Neural cell (in vitro differentiated cells): ENCODE results near the gene GRPEL2. TPM values are rescaled to one million over a fixed set of nuclear protein-coding genes. Genes with fewer than 3 reads are reported as not detected.

Experiments
- H2AFZ ChIP-seq: fragments of 200-600, 300-800 bp; sonication (generic), shearing (Covaris generic); 2 replicates; pipeline ENCODE4 v1.6.0; 2014; ENCODE audit warnings: low read depth, mild to moderate bottlenecking, antibody characterized with exemption, low read length, moderate library complexity
- H3F3A ChIP-seq: fragments of 200-600 bp; shearing (Covaris generic); 2 replicates; pipeline ENCODE4 v1.6.1; 2016; ENCODE audit warnings: mild to moderate bottlenecking, moderate library complexity, mixed read lengths, antibody characterized with exemption, low read length; ENCODE audit not compliant: insufficient read depth, poor library complexity, severe bottlenecking
- H3K27ac ChIP-seq: fragments of 200-600, 300-800 bp; sonication (generic), shearing (Covaris generic); 2 replicates; pipeline ENCODE4 v1.5.1; 2014; ENCODE audit warnings: mild to moderate bottlenecking, low read length, moderate library complexity
- H3K27me3 ChIP-seq: fragments of 300-800, 200-600 bp; sonication (generic), shearing (Covaris generic); 2 replicates; pipeline ENCODE4 v1.6.0; 2014; ENCODE audit warnings: mild to moderate bottlenecking, low read depth, low read length, moderate library complexity; ENCODE audit not compliant: insufficient read depth
- H3K36me3 ChIP-seq: fragments of 300-800, 200-600 bp; sonication (generic), shearing (Covaris generic); 2 replicates; pipeline ENCODE4 v1.5.1; 2014; ENCODE audit warnings: mild to moderate bottlenecking, antibody characterized with exemption, low read length, moderate library complexity; ENCODE audit not compliant: insufficient read depth
- H3K4me2 ChIP-seq: fragments of 300-800, 200-600 bp; sonication (generic), shearing (Covaris generic); 2 replicates; pipeline ENCODE4 v1.6.0; 2014; ENCODE audit warnings: mild to moderate bottlenecking, low read length
- H3K4me3 ChIP-seq: fragments of 300-800, 200-600 bp; sonication (generic), shearing (Covaris generic); 2 replicates; pipeline ENCODE4 v1.5.1; 2014; ENCODE audit warnings: mild to moderate bottlenecking, low read length, moderate library complexity
- H3K79me2 ChIP-seq: fragments of 200-600 bp; shearing (Covaris generic); replicated peaks from 2 replicates; pipeline ENCODE4 v1.6.0; 2014; ENCODE audit warnings: mild to moderate bottlenecking, low read length, moderate library complexity; ENCODE audit not compliant: insufficient read depth
- H3K9ac ChIP-seq: fragments of 300-800, 200-600 bp; sonication (generic), shearing (Covaris generic); 2 replicates; pipeline ENCODE4 v1.6.1; 2016; ENCODE audit warnings: mild to moderate bottlenecking, low read length, mixed read lengths
- H3K9me2 ChIP-seq: fragments of 200-600 bp; shearing (Covaris generic); 2 replicates; pipeline ENCODE4 v1.6.1; 2016; ENCODE audit warnings: mild to moderate bottlenecking, low read length, mixed read lengths; ENCODE audit not compliant: insufficient read depth
- H3K9me3 ChIP-seq: fragments of 200-600, 300-800 bp; sonication (generic), shearing (Covaris generic); 2 replicates; pipeline ENCODE4 v1.6.1; 2016; ENCODE audit warnings: mild to moderate bottlenecking, mixed run types, low read length, moderate library complexity, mixed read lengths
- H4K20me1 ChIP-seq: fragments of 200-600 bp; shearing (Covaris generic); 2 replicates; pipeline ENCODE4 v1.6.1; 2016; ENCODE audit warnings: mild to moderate bottlenecking, mixed run types; ENCODE audit not compliant: insufficient read depth
- CTCF ChIP-seq: fragments of 450-650 bp; IDR thresholded peaks from 2 replicates; pipeline ENCODE4 v1.5.1; 2014; ENCODE audit warnings: antibody characterized with exemption, mild to moderate bottlenecking, moderate library complexity; ENCODE audit not compliant: poor library complexity, severe bottlenecking
- EP300 ChIP-seq: fragments of 450-650 bp; conservative IDR thresholded peaks from 2 replicates; pipeline ENCODE4 v1.6.1; 2014; ENCODE audit warnings: antibody characterized with exemption, mild to moderate bottlenecking, moderate library complexity; ENCODE audit not compliant: poor library complexity, severe bottlenecking
- EZH2 ChIP-seq: fragments of 200-600, 300-800 bp; shearing (Covaris generic), sonication (generic); IDR thresholded peaks from 2 replicates; pipeline ENCODE4 v1.6.1; 2014; ENCODE audit warnings: antibody characterized with exemption, low read length, borderline replicate concordance, mild to moderate bottlenecking; ENCODE audit not compliant: insufficient read depth, poor library complexity, severe bottlenecking
- MXI1 ChIP-seq: fragments of 450-650 bp; conservative IDR thresholded peaks from 2 replicates; pipeline ENCODE4 v1.6.1; 2014; ENCODE audit warnings: antibody characterized with exemption, mild to moderate bottlenecking; ENCODE audit not compliant: poor library complexity, severe bottlenecking
- POLR2AphosphoS5 ChIP-seq: IDR thresholded peaks from 2 replicates; pipeline ENCODE4 v1.6.1; 2012
- RAD21 ChIP-seq: fragments of 450-650 bp; conservative IDR thresholded peaks from 2 replicates; pipeline ENCODE4 v1.6.1; 2014; ENCODE audit warnings: antibody characterized with exemption, mild to moderate bottlenecking, moderate library complexity
- REST ChIP-seq: IDR thresholded peaks from 2 replicates; pipeline ENCODE4 v1.6.1; 2012; ENCODE audit warnings: borderline replicate concordance
- SMC3 ChIP-seq: fragments of 450-650 bp; conservative IDR thresholded peaks from 2 replicates; pipeline ENCODE4 v1.6.1; 2014; ENCODE audit warnings: antibody characterized with exemption, mild to moderate bottlenecking, moderate library complexity; ENCODE audit not compliant: poor library complexity
- TAF1 ChIP-seq: IDR thresholded peaks from 2 replicates; pipeline ENCODE4 v1.6.1; 2012; ENCODE audit warnings: low read depth
- polyA plus RNA-seq: library from polyadenylated mRNA; depleted of rRNA; stranded (reverse); fragments of >200 nt; gene quantifications from 2 replicates; pipeline ENCODE4 v1.2.3, GENCODE V29; 2014

Gene GRPEL2
- polyA plus RNA-seq, 1 donor from 2014 or later = 19.3 TPM

DNA sequence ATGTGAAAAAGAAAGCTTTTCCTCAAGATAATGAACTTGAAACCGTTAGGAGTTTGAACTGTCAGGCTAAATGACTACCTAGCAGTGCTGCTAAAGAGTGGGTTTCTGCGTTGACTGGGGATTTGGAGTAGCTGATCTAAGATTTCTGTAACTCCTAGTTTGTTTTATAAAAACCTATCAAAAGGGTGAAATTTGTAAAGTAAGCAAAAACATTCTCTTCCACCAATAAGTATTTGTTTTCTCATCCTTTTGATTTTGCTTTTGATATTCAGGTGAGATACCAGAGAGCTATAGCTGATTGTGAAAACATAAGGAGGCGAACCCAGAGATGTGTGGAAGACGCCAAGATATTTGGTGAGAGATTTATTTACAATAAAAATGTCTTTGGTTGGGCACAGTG is 4.1 kb downstream of the GRPEL2 start:
- Histone ChIP-seq H3K4me2 (no peak overlapping the region), H3K27ac (no peak overlapping the region), H3K9me3 (no peaks in the 10 kb centered on the region), H3K79me2 (peaks cover 10% of the 10 kb centered on the region), H2AFZ (no peak overlapping the region), H3K9me2 (no peaks in the 10 kb centered on the region), H4K20me1 (no peaks in the 10 kb centered on the region), H3K27me3 (no peaks in the 10 kb centered on the region), H3F3A (no peaks in the 10 kb centered on the region), H3K9ac (no peak overlapping the region), H3K4me3 (no peak overlapping the region), H3K36me3 (no peaks in the 10 kb centered on the region)
- no peak for TF ChIP-seq EP300
- TF ChIP-seq MXI1 = no peak
- TF ChIP-seq POLR2AphosphoS5 = no peak
- no peak for TF ChIP-seq SMC3
- TF ChIP-seq TAF1 = no peak
- no peak for TF ChIP-seq RAD21
- no peak for TF ChIP-seq REST
- TF ChIP-seq EZH2 = no peak

DNA sequence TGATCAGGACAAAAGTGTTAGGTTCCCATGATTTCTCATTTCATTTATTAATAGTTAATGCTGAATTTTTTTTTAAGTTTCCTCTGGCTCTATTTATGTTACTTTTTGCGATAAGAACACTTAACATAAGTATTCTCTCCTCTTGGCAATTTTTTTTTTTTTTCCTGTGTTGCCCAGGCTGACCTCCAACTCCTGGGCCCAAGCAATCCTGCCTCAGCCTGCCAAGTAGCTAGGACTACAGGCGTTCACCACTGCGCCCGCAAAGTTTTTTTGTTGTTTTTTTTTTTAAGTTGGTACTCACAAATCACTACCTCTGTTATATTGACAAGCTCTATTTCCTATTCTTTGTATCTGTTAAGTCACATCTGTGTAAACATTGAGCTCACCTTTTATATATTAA is 6.9 kb downstream of the GRPEL2 start:
- no peak overlapping the region for H3K9ac ChIP-seq
- no peaks in the 10 kb centered on the region for H3K79me2 ChIP-seq
- H3K36me3 ChIP-seq = no peaks in the 10 kb centered on the region

More for the DNA sequence above, 6.9 kb downstream of the GRPEL2 start:
- no peak overlapping the region for H3K4me2 ChIP-seq
- H4K20me1 ChIP-seq = no peaks in the 10 kb centered on the region
- H3F3A ChIP-seq = no peaks in the 10 kb centered on the region
- no peak overlapping the region for H3K27ac ChIP-seq
- no peak overlapping the region for H3K4me3 ChIP-seq
- H2AFZ ChIP-seq = no peak overlapping the region
- no peaks in the 10 kb centered on the region for H3K9me3 ChIP-seq
- TF ChIP-seq SMC3 = no peak
- no peak for TF ChIP-seq TAF1
- no peak for TF ChIP-seq REST
- TF ChIP-seq RAD21 = no peak
- no peak for TF ChIP-seq POLR2AphosphoS5
- no peak for TF ChIP-seq CTCF
- TF ChIP-seq EP300 = no peak
- no peak for TF ChIP-seq EZH2
- TF ChIP-seq MXI1 = no peak
- H3K27me3 ChIP-seq = no peaks in the 10 kb centered on the region
- H3K9me2 ChIP-seq = no peaks in the 10 kb centered on the region
